ENCODE results near the gene PRR29.

Gene PRR29

GRCh38 chr17:64053101-64053500 lies 55.0 kb downstream of the PRR29 start:
- no peak for DNase-seq
